ENCODE measurements around the gene ZNF532. TPM values are rescaled to one million over a fixed set of nuclear protein-coding genes. Genes with fewer than 3 reads are reported as not detected.

Gene ZNF532
- total RNA-seq, 3 donors from 2014 or later, result 55.5 to 71.7 (median 62.3) TPM

DNA sequence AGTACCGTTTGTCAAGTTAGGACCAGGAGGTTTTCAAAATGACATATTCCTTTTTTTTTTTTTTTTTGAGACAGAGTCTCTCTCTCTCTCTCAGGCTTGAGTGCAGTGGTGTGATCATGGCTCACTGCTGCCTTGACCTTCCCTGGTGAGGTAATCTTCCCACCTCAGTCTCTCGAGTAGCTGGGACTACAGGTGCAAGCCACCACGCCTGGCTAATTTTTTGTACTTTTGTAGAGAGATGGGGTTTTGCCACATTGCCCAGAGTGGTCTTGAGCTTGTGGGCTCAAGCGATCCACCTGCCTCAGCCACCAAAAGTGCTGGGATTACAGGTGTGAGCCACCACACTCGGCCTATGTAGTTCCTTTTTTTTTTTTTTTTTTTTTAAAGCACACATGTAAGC is 147.1 kb downstream of the ZNF532 start:
- H3K36me3 ChIP-seq, result no peaks in the 10 kb centered on the region
- no peak for DNase-seq (ENCODE audit: low spot score in 2 of 2)
- TF ChIP-seq POLR2AphosphoS5 (IDR thresholded peaks at IDR 0.05) (no peak), POLR2A (IDR thresholded peaks at IDR 0.05) (no peak), CTCF (IDR thresholded peaks at IDR 0.05) (no peak)
- H3K4me3 ChIP-seq, result no peak overlapping the region
- peaks cover 5 to 9% of the 10 kb centered on the region in 2 donors for H3K4me1 ChIP-seq
- intact Hi-C loops (cut with DNase I; ENCODE audit: low total_unique reads), result no loop called here
- H3K27ac ChIP-seq, result no peak overlapping the region
- no peaks in the 10 kb centered on the region for H3K9me3 ChIP-seq
- H3K27me3 ChIP-seq, result no peaks in the 10 kb centered on the region

DNA sequence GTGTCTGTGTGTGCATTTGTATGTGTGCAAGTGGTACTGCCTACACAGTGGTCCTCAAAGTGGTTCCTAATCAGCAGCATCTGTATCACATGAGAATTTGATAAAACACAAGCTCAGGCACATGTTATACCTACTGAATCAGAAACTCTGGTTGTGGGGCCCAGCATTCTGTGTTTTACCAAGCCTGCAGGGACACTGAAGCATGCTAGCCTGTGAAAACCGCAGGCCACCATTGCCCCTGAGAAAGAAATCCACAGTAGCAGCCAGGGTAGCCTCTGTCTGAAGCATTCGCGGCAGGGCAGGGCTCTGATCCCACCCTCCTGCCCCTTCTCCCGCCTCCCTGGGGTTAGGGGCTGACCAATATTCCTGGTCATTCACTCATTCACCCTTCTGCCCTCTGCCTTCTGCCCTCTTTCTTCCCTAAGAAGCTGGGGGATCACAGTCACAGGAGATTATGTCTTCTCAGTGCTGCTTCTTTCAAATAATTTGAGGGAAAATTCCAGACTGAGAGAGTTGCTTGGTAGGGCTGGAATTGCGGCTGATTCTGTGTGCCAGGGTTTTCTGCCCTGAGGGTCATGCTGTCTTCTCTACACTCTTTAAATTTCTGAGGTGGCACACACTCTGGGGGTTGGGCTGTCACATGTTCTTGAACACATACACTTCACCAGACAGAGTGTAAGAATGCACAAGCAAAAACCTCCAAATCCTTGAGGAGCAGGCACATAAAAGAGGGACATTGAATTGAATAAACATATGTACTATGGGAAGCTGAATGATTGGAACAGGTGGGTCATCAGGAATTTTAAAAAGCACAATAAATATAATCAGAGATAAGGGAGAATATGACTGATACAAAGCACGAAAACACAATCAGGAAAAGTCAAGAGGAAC is 148.4 kb downstream of the ZNF532 start:
- intact Hi-C loops (cut with DNase I; ENCODE audit: low total_unique reads), result no loop called here
- no peaks in the 10 kb centered on the region for H3K9me3 ChIP-seq
- no peaks in the 10 kb centered on the region for H3K36me3 ChIP-seq
- peaks cover 5 to 9% of the 10 kb centered on the region in 2 donors for H3K4me1 ChIP-seq
- no peak for TF ChIP-seq POLR2AphosphoS5 (IDR thresholded peaks at IDR 0.05)
- no peak for TF ChIP-seq POLR2A (IDR thresholded peaks at IDR 0.05)
- TF ChIP-seq CTCF (IDR thresholded peaks at IDR 0.05), result no peak
- peak overlapping the region; percentile 72 to 89 for H3K27ac ChIP-seq
- no peaks in the 10 kb centered on the region for H3K27me3 ChIP-seq
- no peak overlapping the region for H3K4me3 ChIP-seq
- peak; percentile 60 to 75 for DNase-seq (ENCODE audit: low spot score in 2 of 2)

DNA sequence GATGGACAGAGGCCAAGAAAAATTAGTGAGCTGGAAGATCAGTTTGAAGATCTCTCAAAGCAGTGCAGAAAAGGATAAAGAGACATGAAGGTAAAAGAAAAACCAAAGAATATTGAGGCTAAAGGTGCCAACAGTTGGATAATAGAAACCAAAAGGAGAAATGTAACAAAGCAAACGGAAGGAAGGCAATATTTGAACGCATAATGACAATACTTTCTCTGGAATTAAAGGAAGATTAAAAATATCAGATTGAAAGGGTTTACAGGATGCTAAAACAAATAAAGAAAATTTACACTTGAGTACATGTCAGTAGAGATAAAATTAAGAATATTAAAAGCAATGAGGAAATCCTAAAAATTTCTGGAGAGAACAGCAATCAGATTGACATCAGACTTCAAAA is 149.1 kb downstream of the ZNF532 start:
- Histone ChIP-seq H3K9me3 (no peaks in the 10 kb centered on the region), H3K36me3 (no peaks in the 10 kb centered on the region), H3K27me3 (no peaks in the 10 kb centered on the region), H3K4me1 (peaks cover 5 to 9% of the 10 kb centered on the region in 2 donors), H3K4me3 (no peak overlapping the region), H3K27ac (peak overlapping the region in 1 of 2 donors; percentile 72)
- intact Hi-C loops (cut with DNase I; ENCODE audit: low total_unique reads), result no loop called here
- DNase-seq (ENCODE audit: low spot score in 2 of 2), result no peak
- no peak for TF ChIP-seq POLR2AphosphoS5 (IDR thresholded peaks at IDR 0.05)
- TF ChIP-seq CTCF (IDR thresholded peaks at IDR 0.05), result no peak
- TF ChIP-seq POLR2A (IDR thresholded peaks at IDR 0.05), result no peak

DNA sequence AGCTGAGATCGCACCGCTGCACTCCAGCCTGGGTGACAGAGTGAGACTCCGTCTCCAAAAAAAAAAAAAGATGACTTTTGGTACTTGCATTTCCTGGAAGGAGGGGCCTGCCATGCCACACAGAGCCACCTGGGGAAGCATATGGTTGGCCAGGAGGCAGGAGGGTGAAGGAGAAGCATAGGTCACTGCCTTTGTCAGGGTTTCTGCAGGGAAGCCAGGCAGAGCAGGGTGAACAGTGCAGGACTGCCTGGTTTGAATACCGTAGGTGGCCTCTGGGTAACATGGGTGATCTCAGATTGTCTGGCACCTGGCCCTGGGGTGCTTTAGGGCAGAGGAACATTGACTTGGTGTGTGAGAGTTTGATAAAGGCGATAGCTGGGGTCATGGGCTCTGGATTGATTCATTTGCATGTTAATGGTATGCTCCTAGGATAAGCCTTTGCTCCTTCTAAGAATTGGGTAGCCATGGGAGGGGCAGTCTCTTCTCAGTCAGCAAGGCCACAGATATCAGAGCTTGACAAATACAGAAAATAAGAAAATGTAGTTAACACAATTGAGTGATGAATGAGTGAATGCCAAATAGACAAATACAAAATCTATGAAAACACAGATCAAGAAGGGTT is 151.0 kb downstream of the ZNF532 start:
- peaks cover 5 to 9% of the 10 kb centered on the region in 2 donors for H3K4me1 ChIP-seq
- intact Hi-C loops (cut with DNase I; ENCODE audit: low total_unique reads), result no loop called here
- no peak for DNase-seq (ENCODE audit: low spot score in 2 of 2)
- H3K36me3 ChIP-seq, result no peaks in the 10 kb centered on the region
- no peaks in the 10 kb centered on the region for H3K27me3 ChIP-seq
- TF ChIP-seq CTCF (IDR thresholded peaks at IDR 0.05) (no peak), POLR2AphosphoS5 (IDR thresholded peaks at IDR 0.05) (no peak), POLR2A (IDR thresholded peaks at IDR 0.05) (no peak)
- no peak overlapping the region for H3K4me3 ChIP-seq
- no peaks in the 10 kb centered on the region for H3K9me3 ChIP-seq
- no peak overlapping the region for H3K27ac ChIP-seq

- intact Hi-C loops (cut with DNase I; ENCODE audit: low total_unique reads), result no loop called here
- TF ChIP-seq CTCF (IDR thresholded peaks at IDR 0.05), result no peak
- no peak for TF ChIP-seq POLR2AphosphoS5 (IDR thresholded peaks at IDR 0.05)
- no peak for TF ChIP-seq POLR2A (IDR thresholded peaks at IDR 0.05)
- no peaks in the 10 kb centered on the region for H3K36me3 ChIP-seq
- peak in 1 of 2 donors; percentile 35 for DNase-seq (ENCODE audit: low spot score in 2 of 2)
- no peaks in the 10 kb centered on the region for H3K27me3 ChIP-seq
- no peak overlapping the region for H3K4me3 ChIP-seq
- H3K9me3 ChIP-seq, result no peaks in the 10 kb centered on the region
- H3K27ac ChIP-seq, result peak overlapping the region; percentile 48 to 67
- H3K4me1 ChIP-seq, result peaks cover 0 to 5% of the 10 kb centered on the region in 2 donors
Measured at GRCh38 chr18:59021500-59021899, 156.8 kb downstream of the ZNF532 start.
